SIG-M5 (cell line): ENCODE data around the gene BANP.
"Not testable (repeated sequence)": the region's sequence is repeated elsewhere in the genome, so short reads cannot be mapped to it uniquely, and the experiment has no call there.

Experiments
- DNase-seq: peaks from one replicate; lab custom pipeline; 2025; lab: John Stamatoyannopoulos, UW

Gene BANP

GRCh38 chr16:87996962-87997880 is 46.0 kb downstream of the BANP start:
- DNase-seq, result no peak

- DNase-seq, result not testable (repeated sequence)
Measured at GRCh38 chr16:87998184-87998793, 47.1 kb downstream of the BANP start.

- DNase-seq, result not testable (repeated sequence)
Measured at GRCh38 chr16:87998992-87999391, 47.8 kb downstream of the BANP start.

- DNase-seq, result no peak
Measured at GRCh38 chr16:88002211-88002610, 51.0 kb downstream of the BANP start.

GRCh38 chr16:88002749-88003148 is 51.5 kb downstream of the BANP start:
- DNase-seq, result no peak

GRCh38 chr16:88003316-88003715 is 52.1 kb downstream of the BANP start:
- no peak for DNase-seq

GRCh38 chr16:88003736-88004135 is 52.5 kb downstream of the BANP start:
- DNase-seq, result no peak

GRCh38 chr16:88004391-88004790 is 53.2 kb downstream of the BANP start:
- no peak for DNase-seq

GRCh38 chr16:88005181-88005581 is 53.9 kb downstream of the BANP start:
- DNase-seq, result no peak

- no peak for DNase-seq
Measured at GRCh38 chr16:88005968-88006367, 54.7 kb downstream of the BANP start.

GRCh38 chr16:88007321-88007731 is 56.1 kb downstream of the BANP start:
- DNase-seq, result no peak

GRCh38 chr16:88008840-88009239 is 57.6 kb downstream of the BANP start:
- DNase-seq, result no peak

- no peak for DNase-seq
Measured at GRCh38 chr16:88009563-88010342, 58.5 kb downstream of the BANP start.

- no peak for DNase-seq
Measured at GRCh38 chr16:88010343-88010967, 59.2 kb downstream of the BANP start.

- DNase-seq, result no peak
Measured at GRCh38 chr16:88010968-88011483, 59.8 kb downstream of the BANP start.

GRCh38 chr16:88012360-88012759 is 61.1 kb downstream of the BANP start:
- no peak for DNase-seq

- no peak for DNase-seq
Measured at GRCh38 chr16:88013091-88013609, 61.9 kb downstream of the BANP start.

GRCh38 chr16:88013766-88014251 is 62.6 kb downstream of the BANP start:
- no peak for DNase-seq

- no peak for DNase-seq
Measured at GRCh38 chr16:88014252-88014781, 63.1 kb downstream of the BANP start.

- no peak for DNase-seq
Measured at GRCh38 chr16:88014954-88015805, 63.9 kb downstream of the BANP start.
